Thoracic aorta (tissue), 2 donors: ENCODE measurements around the gene TEX2. TPM values are rescaled to one million over a fixed set of nuclear protein-coding genes. Genes with fewer than 3 reads are reported as not detected.

Experiments used
- ATAC-seq: fragments of 150-250 bp; one replicate; pipeline ENCODE4 v1.8.0; 2017; ENCODE audit warnings: low read depth; ENCODE audit not compliant: insufficient number of reproducible peaks, low FRiP score
- DNase-seq: peaks from one replicate; pipeline ENCODE4 v3.0.0-alpha.2; 2020; ENCODE audit warnings: low spot score
- H3K27ac ChIP-seq, 2 donors: fragments of 200-600 bp; sonication (generic); 1 replicate in 1 of 2; 2 replicates in 1 of 2; pipeline ENCODE4 v1.5.1; 2016; ENCODE audit warnings: mild to moderate bottlenecking in 2 of 2, moderate library complexity in 2 of 2
- H3K27me3 ChIP-seq: fragments of 200-600 bp; sonication (generic); replicated peaks from 2 replicates; pipeline ENCODE4 v1.6.0; 2016; ENCODE audit warnings: mild to moderate bottlenecking; ENCODE audit not compliant: insufficient read depth
- H3K36me3 ChIP-seq: fragments of 200-600 bp; sonication (generic); one replicate; pipeline ENCODE4 v1.5.1; 2016
- H3K4me1 ChIP-seq, 2 donors: fragments of 200-600 bp; sonication (generic); 1 replicate in 1 of 2; 2 replicates in 1 of 2; pipeline versions ENCODE4 v1.5.1 to v1.6.0; 2016; ENCODE audit warnings: low read depth in 2 of 2, mild to moderate bottlenecking in 1 of 2; ENCODE audit not compliant: control insufficient read depth in 1 of 2
- H3K4me3 ChIP-seq: fragments of 200-600 bp; sonication (generic); 2 replicates; pipeline ENCODE4 v1.5.1; 2016; ENCODE audit warnings: mild to moderate bottlenecking
- H3K9me3 ChIP-seq: fragments of 200-600 bp; sonication (generic); 2 replicates; pipeline ENCODE4 v1.5.1; 2016
- CTCF ChIP-seq: fragments of 200-600 bp; sonication (generic); IDR thresholded peaks from one replicate; pipeline ENCODE4 v1.5.1; 2019; ENCODE audit warnings: antibody characterized with exemption
- total RNA-seq, 2 donors: library from RNA; depleted of rRNA; stranded (reverse); fragments of >200 nt; gene quantifications; one replicate each; pipeline versions ENCODE4 v1.1.0 to v1.2.3, GENCODE V29; 2016

The TEX2 gene
- 10 to 100 TPM; 27.5 to 70.7 TPM for total RNA-seq

- ATAC-seq (peak; percentile 90), DNase-seq (peak; percentile 73)
- H3K36me3 ChIP-seq: no peaks in the 10 kb centered on the region
- peak within 1 kb of the TSS; percentile 83 to 87 for H3K27ac ChIP-seq
- TF ChIP-seq CTCF: no peak
- H3K9me3 ChIP-seq: no peaks in the 10 kb centered on the region
- H3K4me3 ChIP-seq: peak within 1 kb of the TSS; percentile 96
- H3K4me1 ChIP-seq: peaks cover 22 to 34% of the 10 kb centered on the region in 2 donors
- no peaks in the 10 kb centered on the region for H3K27me3 ChIP-seq
Observed at GRCh38 chr17:64263000-64263766, at the start of gene TEX2. Gene TEX2, minus strand, starts transcription at chr17:64263260. Its CDS starts 49,043 bp downstream, at chr17:64214217.

GRCh38 chr17:64309710-64310109, 46.6 kb upstream of the TEX2 start:
- Histone ChIP-seq H3K9me3 (no peaks in the 10 kb centered on the region), H3K4me3 (no peak overlapping the region), H3K27me3 (no peaks in the 10 kb centered on the region), H3K4me1 (no peaks in the 10 kb centered on the region), H3K36me3 (no peaks in the 10 kb centered on the region), H3K27ac (no peak overlapping the region)
- DNase-seq (no peak), ATAC-seq (no peak)
- TF ChIP-seq CTCF: no peak

- Histone ChIP-seq H3K4me1 (no peaks in the 10 kb centered on the region), H3K27ac (no peak overlapping the region), H3K36me3 (no peaks in the 10 kb centered on the region), H3K27me3 (no peaks in the 10 kb centered on the region), H3K9me3 (no peaks in the 10 kb centered on the region), H3K4me3 (no peak overlapping the region)
- no peak for DNase-seq
- ATAC-seq: no peak
- no peak for TF ChIP-seq CTCF
Observed at GRCh38 chr17:64309021-64309420, 46.0 kb upstream of the TEX2 start.

- Histone ChIP-seq H3K27me3 (no peaks in the 10 kb centered on the region), H3K36me3 (no peaks in the 10 kb centered on the region), H3K4me1 (no peaks in the 10 kb centered on the region), H3K9me3 (no peaks in the 10 kb centered on the region), H3K4me3 (no peak overlapping the region), H3K27ac (no peak overlapping the region)
- peak; percentile 75 for TF ChIP-seq CTCF
- no peak for DNase-seq
- no peak for ATAC-seq
Observed at GRCh38 chr17:64306850-64307463, 43.9 kb upstream of the TEX2 start.

- H3K36me3 ChIP-seq: no peaks in the 10 kb centered on the region
- H3K4me3 ChIP-seq: no peak overlapping the region
- H3K9me3 ChIP-seq: no peaks in the 10 kb centered on the region
- no peak for ATAC-seq
- H3K27ac ChIP-seq: no peak overlapping the region
- DNase-seq: no peak
- no peaks in the 10 kb centered on the region for H3K4me1 ChIP-seq
- TF ChIP-seq CTCF: no peak
- no peaks in the 10 kb centered on the region for H3K27me3 ChIP-seq
Observed at GRCh38 chr17:64304551-64304950, 41.5 kb upstream of the TEX2 start.
